Osteocyte (in vitro differentiated cells): ENCODE measurements around the gene ADAM15. TPM values are rescaled to one million over a fixed set of nuclear protein-coding genes. Genes with fewer than 3 reads are reported as not detected.

Experiments
- DNase-seq: peaks from one replicate; pipeline ENCODE4 v3.0.0; 2021; ENCODE audit warnings: mixed read lengths; ENCODE audit not compliant: unreplicated experiment; ENCODE audit errors: extremely low spot score
- H3K27ac Mint-ChIP-seq: one replicate; pipeline ENCODE4 v1.8.0; 2021; ENCODE audit warnings: mild to moderate bottlenecking, mixed read lengths; ENCODE audit not compliant: unreplicated experiment
- H3K27me3 Mint-ChIP-seq: one replicate; pipeline ENCODE4 v1.8.0; 2021; ENCODE audit warnings: mixed read lengths; ENCODE audit not compliant: unreplicated experiment
- H3K36me3 Mint-ChIP-seq: one replicate; pipeline ENCODE4 v1.8.0; 2021; ENCODE audit warnings: mixed read lengths; ENCODE audit not compliant: unreplicated experiment
- H3K4me1 Mint-ChIP-seq: one replicate; pipeline ENCODE4 v1.8.0; 2021; ENCODE audit warnings: mixed read lengths; ENCODE audit not compliant: unreplicated experiment
- H3K4me3 Mint-ChIP-seq: one replicate; pipeline ENCODE4 v1.8.0; 2021; ENCODE audit warnings: mild to moderate bottlenecking, moderate library complexity, mixed read lengths; ENCODE audit not compliant: unreplicated experiment
- H3K9me3 Mint-ChIP-seq: one replicate; pipeline ENCODE4 v1.8.0; 2021; ENCODE audit warnings: mixed read lengths; ENCODE audit not compliant: unreplicated experiment
- CTCF ChIP-seq: fragments of 200-600 bp; sonication (generic); IDR thresholded peaks from 2 replicates; pipeline ENCODE4 v1.5.0; 2021; ENCODE audit warnings: antibody characterized with exemption, mild to moderate bottlenecking, moderate library complexity
- total RNA-seq: library from RNA; stranded (reverse); gene quantifications from 2 replicates; pipeline ENCODE4 v1.2.1, GENCODE V29; 2021

ADAM15 gene
- total RNA-seq, 1 donor from 2014 or later = 89.4 TPM

DNA sequence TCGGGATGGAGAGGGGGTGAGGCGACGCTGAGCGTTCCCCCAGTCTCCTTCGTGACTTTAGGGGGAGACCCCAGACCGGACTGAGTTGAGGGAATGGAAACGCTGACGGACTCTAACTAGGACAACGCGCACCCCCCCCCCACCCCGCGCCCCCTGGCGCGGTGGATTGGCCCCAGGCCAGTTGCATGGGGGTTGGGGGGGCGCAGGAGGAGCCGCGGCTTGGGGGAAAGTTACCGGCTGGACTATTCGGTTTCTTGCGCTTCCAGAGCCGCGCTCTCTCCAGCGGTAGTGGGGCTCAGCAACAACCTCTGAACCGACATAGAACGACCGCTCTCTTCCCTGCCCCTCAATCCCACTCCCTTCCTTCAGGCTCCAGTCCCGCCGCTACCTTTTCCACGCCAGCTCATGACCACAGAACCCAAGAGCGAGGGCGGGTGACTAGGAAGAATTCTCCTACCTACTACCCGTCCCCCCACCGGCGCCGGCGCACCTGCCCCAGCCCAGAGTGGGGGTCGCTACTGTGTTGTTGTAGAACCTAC, 47.8 kb upstream of the ADAM15 start:
- TF ChIP-seq CTCF = no peak
- peak overlapping the region; percentile 96 for H3K27ac Mint-ChIP-seq
- H3K4me1 Mint-ChIP-seq = peaks cover 34% of the 10 kb centered on the region
- H3K9me3 Mint-ChIP-seq = no peaks in the 10 kb centered on the region
- peak overlapping the region; percentile 91 for H3K4me3 Mint-ChIP-seq
- H3K27me3 Mint-ChIP-seq = no peaks in the 10 kb centered on the region
- DNase-seq = no peak
- H3K36me3 Mint-ChIP-seq = no peaks in the 10 kb centered on the region

DNA sequence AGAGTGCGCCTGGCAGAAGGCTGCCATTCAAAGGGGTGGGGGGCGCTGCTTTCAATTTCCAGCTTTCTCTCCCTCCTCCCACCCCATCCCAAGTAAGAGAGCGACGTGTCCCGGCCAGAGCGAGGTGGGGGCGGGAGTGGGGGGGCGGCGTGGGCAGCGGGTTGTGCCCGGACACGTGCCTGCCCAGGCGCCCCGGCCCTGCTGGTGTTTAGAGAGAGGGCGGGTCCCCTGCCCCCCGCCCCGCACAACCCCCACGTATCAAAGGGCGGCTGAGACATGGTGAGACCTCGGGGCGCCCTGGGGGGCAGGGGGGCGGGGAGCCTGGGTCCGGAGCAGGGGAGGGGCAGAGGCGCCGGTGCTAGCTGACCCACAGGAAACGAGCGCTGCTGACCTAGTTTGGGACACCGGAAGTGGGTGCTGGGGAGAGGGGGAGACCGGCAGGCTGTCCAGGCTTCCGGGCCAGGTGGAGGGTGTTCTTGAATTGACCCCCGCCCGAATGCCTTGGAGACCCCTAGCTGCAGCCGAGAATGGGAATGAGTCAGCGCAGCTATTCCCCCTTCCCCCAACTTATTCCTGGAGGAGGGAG, 47.3 kb upstream of the ADAM15 start:
- Mint-ChIP-seq H3K4me3 (peak overlapping the region; percentile 91), H3K27ac (peak overlapping the region; percentile 96), H3K27me3 (no peaks in the 10 kb centered on the region), H3K4me1 (peaks cover 32% of the 10 kb centered on the region), H3K36me3 (no peaks in the 10 kb centered on the region), H3K9me3 (no peaks in the 10 kb centered on the region)
- DNase-seq = no peak
- no peak for TF ChIP-seq CTCF

- TF ChIP-seq CTCF = no peak
- H3K9me3 Mint-ChIP-seq = no peaks in the 10 kb centered on the region
- no peaks in the 10 kb centered on the region for H3K27me3 Mint-ChIP-seq
- H3K4me1 Mint-ChIP-seq = peaks cover 28% of the 10 kb centered on the region
- no peak for DNase-seq
- peak overlapping the region; percentile 91 for H3K4me3 Mint-ChIP-seq
- no peaks in the 10 kb centered on the region for H3K36me3 Mint-ChIP-seq
- H3K27ac Mint-ChIP-seq = peak overlapping the region; percentile 96
These were observed 46.6 kb upstream of the ADAM15 start for GRCh38 chr1:155004352-155005075.

DNA sequence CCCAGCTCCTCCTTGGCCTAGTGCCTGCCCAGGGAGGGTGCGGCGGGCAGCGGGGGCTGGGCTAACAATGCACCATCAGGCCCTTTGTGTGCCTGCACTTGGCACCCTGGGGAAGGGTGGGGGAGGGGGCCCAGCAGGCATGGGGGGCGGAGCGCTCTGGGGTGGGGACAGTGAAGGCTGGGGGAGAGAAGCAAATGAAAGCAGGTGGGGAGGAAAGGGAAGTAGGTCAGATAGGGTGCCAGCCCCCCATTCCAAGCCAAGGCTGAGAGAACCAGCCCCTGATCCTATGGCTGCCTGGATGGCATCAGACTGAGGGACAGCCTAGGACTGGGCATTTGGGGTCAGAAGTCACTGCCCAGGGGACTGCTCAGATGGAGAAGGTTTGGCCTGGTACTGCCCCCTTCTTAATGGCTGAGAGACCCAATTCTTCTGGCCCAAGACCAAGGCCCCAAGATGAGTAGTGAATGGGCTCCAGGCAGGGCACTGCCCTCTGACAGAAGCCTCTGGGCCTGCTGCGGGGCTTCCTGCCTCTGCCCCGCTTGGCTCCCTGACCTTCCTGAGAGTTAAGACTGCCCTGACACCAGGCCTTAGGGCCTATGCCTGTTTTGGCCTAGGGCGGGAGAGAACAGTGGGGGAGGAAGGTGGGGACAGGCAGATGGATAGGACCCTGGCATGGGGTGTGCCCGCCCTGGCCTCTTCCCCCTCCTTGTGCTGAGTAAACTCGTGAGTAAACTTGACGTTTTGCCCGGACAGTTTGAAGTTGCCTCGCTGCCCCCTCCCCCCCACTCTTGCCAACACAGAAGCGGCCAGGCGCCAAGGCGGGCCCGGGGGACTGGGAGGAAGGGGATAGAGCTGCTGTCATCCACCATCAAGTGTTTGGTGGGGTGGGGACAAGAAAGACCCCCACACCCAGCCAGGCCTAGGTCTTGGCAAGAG, 45.8 kb upstream of the ADAM15 start:
- TF ChIP-seq CTCF = no peak
- peaks cover 2% of the 10 kb centered on the region for H3K36me3 Mint-ChIP-seq
- peak overlapping the region; percentile 63 for H3K27ac Mint-ChIP-seq
- H3K4me3 Mint-ChIP-seq = no peak overlapping the region
- DNase-seq = no peak
- H3K4me1 Mint-ChIP-seq = peaks cover 24% of the 10 kb centered on the region
- no peaks in the 10 kb centered on the region for H3K9me3 Mint-ChIP-seq
- no peaks in the 10 kb centered on the region for H3K27me3 Mint-ChIP-seq
